Neutrophil (primary cell): ENCODE measurements around the gene PCBD2.

Experiments
- H3K27ac ChIP-seq: fragments of 200-600 bp; sonication (generic); 2 replicates; pipeline ENCODE4 v1.5.1; 2016; ENCODE audit warnings: mild to moderate bottlenecking, moderate library complexity
- H3K27me3 ChIP-seq: fragments of 200-600 bp; sonication (generic); 2 replicates; pipeline ENCODE4 v1.6.0; 2016; ENCODE audit warnings: mild to moderate bottlenecking
- H3K36me3 ChIP-seq: fragments of 200-600 bp; sonication (generic); 2 replicates; pipeline ENCODE4 v1.5.1; 2017
- H3K4me1 ChIP-seq, 2 experiments: fragments of 200-600 bp in 1 of 2; sonication (generic) in 1 of 2; 1 replicate in 1 of 2; 2 replicates in 1 of 2; pipeline versions ENCODE4 v1.5.1 to v1.6.1; 2013 to 2016; ENCODE audit warnings: low read depth in 1 of 2, low read length in 1 of 2, mild to moderate bottlenecking in 1 of 2, moderate library complexity in 1 of 2; ENCODE audit not compliant: control insufficient read depth in 1 of 2, insufficient read depth in 1 of 2
- H3K4me3 ChIP-seq, 2 experiments: fragments of 200-600 bp in 1 of 2; sonication (generic) in 1 of 2; 1 replicate in 1 of 2; 2 replicates in 1 of 2; pipeline ENCODE4 v1.5.1; 2013 to 2016; ENCODE audit warnings: low read depth in 1 of 2, low read length in 1 of 2, mild to moderate bottlenecking in 1 of 2, moderate library complexity in 1 of 2
- H3K9me3 ChIP-seq: fragments of 200-600 bp; sonication (generic); 2 replicates; pipeline ENCODE4 v1.5.1; 2016
- TF ChIP-seq, protein P1 (sequence below): fragments of 200-600 bp; sonication (generic); IDR thresholded peaks from 2 replicates; pipeline ENCODE4 v1.5.1; 2016; ENCODE audit warnings: antibody characterized with exemption

Gene PCBD2

DNA sequence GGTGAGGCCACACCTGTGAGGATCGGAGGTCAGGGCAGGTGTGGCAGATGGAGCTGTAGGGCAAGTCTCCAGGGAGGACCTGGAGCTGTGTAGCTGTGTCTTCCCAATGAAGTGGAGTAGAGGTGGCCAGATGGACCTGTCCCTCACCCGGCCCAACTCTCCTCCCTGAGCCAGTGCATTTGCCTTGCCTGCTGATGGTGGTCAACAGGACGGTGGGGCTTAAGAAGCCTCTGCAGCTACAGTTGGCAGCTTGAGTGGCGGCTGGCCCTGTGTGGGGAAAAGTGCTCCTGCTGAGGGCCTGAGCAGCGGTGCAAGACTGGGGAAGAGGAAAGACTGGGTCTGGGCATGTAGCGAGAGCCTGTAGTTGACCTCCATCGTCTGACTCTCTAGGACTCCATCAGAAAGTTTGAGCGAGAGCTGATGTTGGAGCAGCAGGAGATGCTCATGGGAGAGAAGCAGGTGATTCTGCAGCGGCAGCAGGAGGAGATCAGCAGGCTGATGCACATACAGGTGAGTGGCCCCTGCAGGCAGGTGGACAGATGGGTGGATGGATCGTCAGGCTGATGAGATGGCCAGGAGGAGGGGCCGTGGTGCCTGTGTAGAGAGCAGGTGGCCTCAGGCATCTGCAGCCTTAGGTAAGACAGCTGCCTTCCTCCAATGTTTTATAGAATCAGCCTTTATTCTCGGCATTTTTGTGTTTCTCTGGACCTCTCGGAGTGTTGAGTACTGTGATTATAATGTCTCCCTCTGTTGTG lies 104.2 kb downstream of the PCBD2 start:
- TF ChIP-seq, protein P1, sequence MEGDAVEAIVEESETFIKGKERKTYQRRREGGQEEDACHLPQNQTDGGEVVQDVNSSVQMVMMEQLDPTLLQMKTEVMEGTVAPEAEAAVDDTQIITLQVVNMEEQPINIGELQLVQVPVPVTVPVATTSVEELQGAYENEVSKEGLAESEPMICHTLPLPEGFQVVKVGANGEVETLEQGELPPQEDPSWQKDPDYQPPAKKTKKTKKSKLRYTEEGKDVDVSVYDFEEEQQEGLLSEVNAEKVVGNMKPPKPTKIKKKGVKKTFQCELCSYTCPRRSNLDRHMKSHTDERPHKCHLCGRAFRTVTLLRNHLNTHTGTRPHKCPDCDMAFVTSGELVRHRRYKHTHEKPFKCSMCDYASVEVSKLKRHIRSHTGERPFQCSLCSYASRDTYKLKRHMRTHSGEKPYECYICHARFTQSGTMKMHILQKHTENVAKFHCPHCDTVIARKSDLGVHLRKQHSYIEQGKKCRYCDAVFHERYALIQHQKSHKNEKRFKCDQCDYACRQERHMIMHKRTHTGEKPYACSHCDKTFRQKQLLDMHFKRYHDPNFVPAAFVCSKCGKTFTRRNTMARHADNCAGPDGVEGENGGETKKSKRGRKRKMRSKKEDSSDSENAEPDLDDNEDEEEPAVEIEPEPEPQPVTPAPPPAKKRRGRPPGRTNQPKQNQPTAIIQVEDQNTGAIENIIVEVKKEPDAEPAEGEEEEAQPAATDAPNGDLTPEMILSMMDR: no peak
- H3K4me1 ChIP-seq: no peaks in the 10 kb centered on the region

GRCh38 chr5:135009736-135010501 lies 105.0 kb downstream of the PCBD2 start:
- H3K4me3 ChIP-seq: no peak overlapping the region
- TF ChIP-seq, protein P1: no peak
- no peak overlapping the region for H3K27ac ChIP-seq
- H3K36me3 ChIP-seq: no peaks in the 10 kb centered on the region
- H3K4me1 ChIP-seq: no peaks in the 10 kb centered on the region
- no peaks in the 10 kb centered on the region for H3K9me3 ChIP-seq
- no peaks in the 10 kb centered on the region for H3K27me3 ChIP-seq

More for the DNA sequence above, 104.2 kb downstream of the PCBD2 start:
- H3K4me3 ChIP-seq: no peak overlapping the region
- H3K9me3 ChIP-seq: no peaks in the 10 kb centered on the region
- no peaks in the 10 kb centered on the region for H3K36me3 ChIP-seq
- no peak overlapping the region for H3K27ac ChIP-seq
- no peaks in the 10 kb centered on the region for H3K27me3 ChIP-seq

GRCh38 chr5:135010502-135011354 lies 105.8 kb downstream of the PCBD2 start:
- no peak overlapping the region for H3K27ac ChIP-seq
- TF ChIP-seq, protein P1: no peak
- no peaks in the 10 kb centered on the region for H3K36me3 ChIP-seq
- H3K4me1 ChIP-seq: no peaks in the 10 kb centered on the region
- H3K4me3 ChIP-seq: no peak overlapping the region
- H3K9me3 ChIP-seq: no peaks in the 10 kb centered on the region
- H3K27me3 ChIP-seq: no peaks in the 10 kb centered on the region

DNA sequence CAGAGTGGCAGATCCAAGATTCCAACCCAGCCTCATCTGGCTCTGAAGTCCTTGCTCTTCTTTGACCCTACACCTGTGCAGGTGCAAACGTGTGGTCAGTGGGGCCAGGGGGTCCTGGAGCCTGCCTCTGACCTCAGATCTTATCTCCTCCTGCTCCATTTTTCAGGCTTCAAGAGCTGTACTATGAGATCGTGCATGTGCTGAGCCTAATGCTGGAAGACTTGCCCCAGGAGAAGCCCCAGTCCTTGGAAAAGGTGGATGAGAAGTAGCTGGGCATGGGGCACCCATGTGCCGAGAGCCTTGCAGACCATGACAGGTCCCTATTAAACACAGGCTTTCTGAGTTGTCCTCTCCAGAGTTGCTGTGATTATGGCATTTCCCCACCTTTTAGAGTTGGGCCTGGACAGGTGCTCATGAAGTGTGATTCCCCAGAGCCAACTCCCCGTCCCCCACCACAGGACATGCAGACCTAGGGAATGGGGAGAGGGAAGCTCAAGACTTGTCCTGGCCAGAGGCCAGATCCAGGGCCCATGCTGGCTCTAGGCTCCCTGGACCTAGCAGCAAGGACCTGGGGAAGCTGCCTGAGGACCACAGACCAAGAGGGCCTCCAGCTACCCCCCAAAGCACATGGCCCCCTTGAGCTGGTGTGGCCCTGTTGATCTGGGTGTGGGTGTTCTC lies 106.6 kb downstream of the PCBD2 start:
- H3K27me3 ChIP-seq: no peaks in the 10 kb centered on the region
- H3K27ac ChIP-seq: no peak overlapping the region
- no peaks in the 10 kb centered on the region for H3K36me3 ChIP-seq
- H3K9me3 ChIP-seq: no peaks in the 10 kb centered on the region
- TF ChIP-seq, protein P1: no peak
- H3K4me1 ChIP-seq: no peaks in the 10 kb centered on the region
- H3K4me3 ChIP-seq: no peak overlapping the region

DNA sequence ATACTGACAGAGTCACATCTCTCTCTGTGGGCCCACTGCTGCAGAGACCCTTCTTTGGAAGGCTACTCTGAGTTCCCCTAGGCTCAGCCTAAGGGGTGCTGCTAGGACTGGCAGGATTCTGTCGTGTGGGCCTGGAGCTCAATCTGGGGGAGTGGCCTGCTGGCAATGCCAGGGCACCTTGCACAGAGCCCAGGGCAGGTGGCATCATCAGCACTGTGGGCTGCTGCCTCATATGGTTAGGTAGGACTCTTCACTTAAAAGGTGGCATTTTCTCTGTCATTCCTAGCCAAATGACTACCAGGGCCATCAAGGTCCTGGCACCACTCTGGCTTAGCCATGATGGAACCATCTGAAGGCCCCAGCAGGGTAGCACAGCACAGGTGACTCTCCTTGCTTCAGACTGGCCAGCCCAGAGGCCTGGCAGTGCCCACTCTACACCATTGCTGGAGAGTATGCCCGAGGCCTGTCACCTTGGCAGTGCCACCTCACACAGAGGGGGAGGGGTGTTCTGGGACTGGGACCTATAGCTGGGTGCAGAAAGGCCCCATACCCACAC lies 107.2 kb downstream of the PCBD2 start:
- H3K27ac ChIP-seq: no peak overlapping the region
- peaks cover 4% of the 10 kb centered on the region for H3K27me3 ChIP-seq
- no peaks in the 10 kb centered on the region for H3K36me3 ChIP-seq
- H3K9me3 ChIP-seq: no peaks in the 10 kb centered on the region
- TF ChIP-seq, protein P1: no peak
- H3K4me1 ChIP-seq: no peaks in the 10 kb centered on the region
- H3K4me3 ChIP-seq: no peak overlapping the region
